ENCODE measurements around the gene IL27RA. TPM values are rescaled to one million over a fixed set of nuclear protein-coding genes. Genes with fewer than 3 reads are reported as not detected.

Gene IL27RA
- total and polyA plus RNA-seq, 2 experiments from 2014 or later: 7.7 to 11.4 TPM

DNA sequence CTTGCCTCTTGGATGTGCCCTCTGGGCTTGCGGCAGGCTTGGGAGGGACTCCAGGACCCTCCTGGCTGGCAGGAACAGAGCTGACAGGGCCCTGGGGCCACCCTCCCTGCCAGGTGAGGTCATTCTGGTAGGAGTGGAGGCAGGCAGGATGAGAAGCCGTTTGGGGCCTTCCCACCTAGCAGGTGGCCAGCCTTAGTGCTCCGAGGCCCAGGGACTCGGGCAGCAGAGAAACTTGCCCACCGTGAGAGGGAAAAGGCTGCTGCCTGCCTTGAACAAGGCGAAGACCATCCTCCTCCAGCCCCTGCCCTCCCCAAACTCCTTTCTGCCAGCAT lies 34.0 kb upstream of the IL27RA start:
- H3K9me3 Mint-ChIP-seq: peaks cover 20% of the 10 kb centered on the region; the same call in 2 of the 3 replicates
- no peaks in the 10 kb centered on the region for H3K4me1 ChIP-seq (ENCODE audit: insufficient read depth)
- peaks cover 34% of the 10 kb centered on the region; the same call in 2 of the 3 replicates for H3K36me3 Mint-ChIP-seq (ENCODE audit: low read depth)
- H3K4me1 Mint-ChIP-seq: 0 out of 3 replicates have a peak, but pooled peaks cover 3% of the 10 kb centered on the region
- H3K4me3 ChIP-seq: no peak overlapping the region
- no peak overlapping the region for H3K27ac ChIP-seq (ENCODE audit: low read depth)
- no peak overlapping the region for H3K4me3 Mint-ChIP-seq
- no peak for DNase-seq (ENCODE audit: low spot score)
- ATAC-seq: no peak
- no peak overlapping the region for H2AFZ ChIP-seq
- H3K9me2 ChIP-seq (ENCODE audit: insufficient read depth): no peaks in the 10 kb centered on the region
- 0 out of 2 replicates have a peak, but pooled peaks cover 3% of the 10 kb centered on the region for H3F3A ChIP-seq (replicated peaks; ENCODE audit: low read depth)
- H3K27me3 ChIP-seq (ENCODE audit: insufficient read depth): no peaks in the 10 kb centered on the region
- H3K27me3 Mint-ChIP-seq (ENCODE audit: insufficient read depth, low read depth, poor library complexity): no peaks in the 10 kb centered on the region
- H3K4me2 ChIP-seq: no peak overlapping the region
- H4K20me1 ChIP-seq (replicated peaks; ENCODE audit: insufficient read depth): no peaks in the 10 kb centered on the region
- no peak overlapping the region for H3K27ac Mint-ChIP-seq
- peaks cover 27% of the 10 kb centered on the region for H3K79me2 ChIP-seq (replicated peaks; ENCODE audit: insufficient read depth)
- TF ChIP-seq, protein P1, sequence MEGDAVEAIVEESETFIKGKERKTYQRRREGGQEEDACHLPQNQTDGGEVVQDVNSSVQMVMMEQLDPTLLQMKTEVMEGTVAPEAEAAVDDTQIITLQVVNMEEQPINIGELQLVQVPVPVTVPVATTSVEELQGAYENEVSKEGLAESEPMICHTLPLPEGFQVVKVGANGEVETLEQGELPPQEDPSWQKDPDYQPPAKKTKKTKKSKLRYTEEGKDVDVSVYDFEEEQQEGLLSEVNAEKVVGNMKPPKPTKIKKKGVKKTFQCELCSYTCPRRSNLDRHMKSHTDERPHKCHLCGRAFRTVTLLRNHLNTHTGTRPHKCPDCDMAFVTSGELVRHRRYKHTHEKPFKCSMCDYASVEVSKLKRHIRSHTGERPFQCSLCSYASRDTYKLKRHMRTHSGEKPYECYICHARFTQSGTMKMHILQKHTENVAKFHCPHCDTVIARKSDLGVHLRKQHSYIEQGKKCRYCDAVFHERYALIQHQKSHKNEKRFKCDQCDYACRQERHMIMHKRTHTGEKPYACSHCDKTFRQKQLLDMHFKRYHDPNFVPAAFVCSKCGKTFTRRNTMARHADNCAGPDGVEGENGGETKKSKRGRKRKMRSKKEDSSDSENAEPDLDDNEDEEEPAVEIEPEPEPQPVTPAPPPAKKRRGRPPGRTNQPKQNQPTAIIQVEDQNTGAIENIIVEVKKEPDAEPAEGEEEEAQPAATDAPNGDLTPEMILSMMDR (conservative IDR thresholded peaks at IDR 0.05; ENCODE audit: low read depth in 2 of 2): no peak
- TF ChIP-seq EZH2phosphoT487 (IDR thresholded peaks at IDR 0.05; ENCODE audit: unreplicated experiment) (no peak), CREB1 (CRISPR knock-in tag; IDR thresholded peaks at IDR 0.05; ENCODE audit: low read depth) (no peak), JUNB (IDR thresholded peaks at IDR 0.05; ENCODE audit: unreplicated experiment) (no peak), EZH2 (IDR thresholded peaks at IDR 0.05; ENCODE audit: low read depth, unreplicated experiment) (no peak), ZNF114 (CRISPR knock-in tag; IDR thresholded peaks at IDR 0.05) (no peak), STAT1 (IDR thresholded peaks at IDR 0.05; ENCODE audit: unreplicated experiment) (no peak), NANOG (IDR thresholded peaks at IDR 0.05; ENCODE audit: borderline replicate concordance) (no peak), ZNF331 (CRISPR knock-in tag; IDR thresholded peaks at IDR 0.05; ENCODE audit: low read depth) (no peak), POLR2AphosphoS5 (IDR thresholded peaks at IDR 0.05; ENCODE audit: low read depth) (no peak)
- TF ChIP-seq, protein P2, sequence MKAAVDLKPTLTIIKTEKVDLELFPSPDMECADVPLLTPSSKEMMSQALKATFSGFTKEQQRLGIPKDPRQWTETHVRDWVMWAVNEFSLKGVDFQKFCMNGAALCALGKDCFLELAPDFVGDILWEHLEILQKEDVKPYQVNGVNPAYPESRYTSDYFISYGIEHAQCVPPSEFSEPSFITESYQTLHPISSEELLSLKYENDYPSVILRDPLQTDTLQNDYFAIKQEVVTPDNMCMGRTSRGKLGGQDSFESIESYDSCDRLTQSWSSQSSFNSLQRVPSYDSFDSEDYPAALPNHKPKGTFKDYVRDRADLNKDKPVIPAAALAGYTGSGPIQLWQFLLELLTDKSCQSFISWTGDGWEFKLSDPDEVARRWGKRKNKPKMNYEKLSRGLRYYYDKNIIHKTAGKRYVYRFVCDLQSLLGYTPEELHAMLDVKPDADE (IDR thresholded peaks at IDR 0.05): no peak
- TF ChIP-seq, protein P3, sequence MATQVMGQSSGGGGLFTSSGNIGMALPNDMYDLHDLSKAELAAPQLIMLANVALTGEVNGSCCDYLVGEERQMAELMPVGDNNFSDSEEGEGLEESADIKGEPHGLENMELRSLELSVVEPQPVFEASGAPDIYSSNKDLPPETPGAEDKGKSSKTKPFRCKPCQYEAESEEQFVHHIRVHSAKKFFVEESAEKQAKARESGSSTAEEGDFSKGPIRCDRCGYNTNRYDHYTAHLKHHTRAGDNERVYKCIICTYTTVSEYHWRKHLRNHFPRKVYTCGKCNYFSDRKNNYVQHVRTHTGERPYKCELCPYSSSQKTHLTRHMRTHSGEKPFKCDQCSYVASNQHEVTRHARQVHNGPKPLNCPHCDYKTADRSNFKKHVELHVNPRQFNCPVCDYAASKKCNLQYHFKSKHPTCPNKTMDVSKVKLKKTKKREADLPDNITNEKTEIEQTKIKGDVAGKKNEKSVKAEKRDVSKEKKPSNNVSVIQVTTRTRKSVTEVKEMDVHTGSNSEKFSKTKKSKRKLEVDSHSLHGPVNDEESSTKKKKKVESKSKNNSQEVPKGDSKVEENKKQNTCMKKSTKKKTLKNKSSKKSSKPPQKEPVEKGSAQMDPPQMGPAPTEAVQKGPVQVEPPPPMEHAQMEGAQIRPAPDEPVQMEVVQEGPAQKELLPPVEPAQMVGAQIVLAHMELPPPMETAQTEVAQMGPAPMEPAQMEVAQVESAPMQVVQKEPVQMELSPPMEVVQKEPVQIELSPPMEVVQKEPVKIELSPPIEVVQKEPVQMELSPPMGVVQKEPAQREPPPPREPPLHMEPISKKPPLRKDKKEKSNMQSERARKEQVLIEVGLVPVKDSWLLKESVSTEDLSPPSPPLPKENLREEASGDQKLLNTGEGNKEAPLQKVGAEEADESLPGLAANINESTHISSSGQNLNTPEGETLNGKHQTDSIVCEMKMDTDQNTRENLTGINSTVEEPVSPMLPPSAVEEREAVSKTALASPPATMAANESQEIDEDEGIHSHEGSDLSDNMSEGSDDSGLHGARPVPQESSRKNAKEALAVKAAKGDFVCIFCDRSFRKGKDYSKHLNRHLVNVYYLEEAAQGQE (IDR thresholded peaks at IDR 0.05; ENCODE audit: unreplicated experiment): no peak
- TF ChIP-seq, protein P4, sequence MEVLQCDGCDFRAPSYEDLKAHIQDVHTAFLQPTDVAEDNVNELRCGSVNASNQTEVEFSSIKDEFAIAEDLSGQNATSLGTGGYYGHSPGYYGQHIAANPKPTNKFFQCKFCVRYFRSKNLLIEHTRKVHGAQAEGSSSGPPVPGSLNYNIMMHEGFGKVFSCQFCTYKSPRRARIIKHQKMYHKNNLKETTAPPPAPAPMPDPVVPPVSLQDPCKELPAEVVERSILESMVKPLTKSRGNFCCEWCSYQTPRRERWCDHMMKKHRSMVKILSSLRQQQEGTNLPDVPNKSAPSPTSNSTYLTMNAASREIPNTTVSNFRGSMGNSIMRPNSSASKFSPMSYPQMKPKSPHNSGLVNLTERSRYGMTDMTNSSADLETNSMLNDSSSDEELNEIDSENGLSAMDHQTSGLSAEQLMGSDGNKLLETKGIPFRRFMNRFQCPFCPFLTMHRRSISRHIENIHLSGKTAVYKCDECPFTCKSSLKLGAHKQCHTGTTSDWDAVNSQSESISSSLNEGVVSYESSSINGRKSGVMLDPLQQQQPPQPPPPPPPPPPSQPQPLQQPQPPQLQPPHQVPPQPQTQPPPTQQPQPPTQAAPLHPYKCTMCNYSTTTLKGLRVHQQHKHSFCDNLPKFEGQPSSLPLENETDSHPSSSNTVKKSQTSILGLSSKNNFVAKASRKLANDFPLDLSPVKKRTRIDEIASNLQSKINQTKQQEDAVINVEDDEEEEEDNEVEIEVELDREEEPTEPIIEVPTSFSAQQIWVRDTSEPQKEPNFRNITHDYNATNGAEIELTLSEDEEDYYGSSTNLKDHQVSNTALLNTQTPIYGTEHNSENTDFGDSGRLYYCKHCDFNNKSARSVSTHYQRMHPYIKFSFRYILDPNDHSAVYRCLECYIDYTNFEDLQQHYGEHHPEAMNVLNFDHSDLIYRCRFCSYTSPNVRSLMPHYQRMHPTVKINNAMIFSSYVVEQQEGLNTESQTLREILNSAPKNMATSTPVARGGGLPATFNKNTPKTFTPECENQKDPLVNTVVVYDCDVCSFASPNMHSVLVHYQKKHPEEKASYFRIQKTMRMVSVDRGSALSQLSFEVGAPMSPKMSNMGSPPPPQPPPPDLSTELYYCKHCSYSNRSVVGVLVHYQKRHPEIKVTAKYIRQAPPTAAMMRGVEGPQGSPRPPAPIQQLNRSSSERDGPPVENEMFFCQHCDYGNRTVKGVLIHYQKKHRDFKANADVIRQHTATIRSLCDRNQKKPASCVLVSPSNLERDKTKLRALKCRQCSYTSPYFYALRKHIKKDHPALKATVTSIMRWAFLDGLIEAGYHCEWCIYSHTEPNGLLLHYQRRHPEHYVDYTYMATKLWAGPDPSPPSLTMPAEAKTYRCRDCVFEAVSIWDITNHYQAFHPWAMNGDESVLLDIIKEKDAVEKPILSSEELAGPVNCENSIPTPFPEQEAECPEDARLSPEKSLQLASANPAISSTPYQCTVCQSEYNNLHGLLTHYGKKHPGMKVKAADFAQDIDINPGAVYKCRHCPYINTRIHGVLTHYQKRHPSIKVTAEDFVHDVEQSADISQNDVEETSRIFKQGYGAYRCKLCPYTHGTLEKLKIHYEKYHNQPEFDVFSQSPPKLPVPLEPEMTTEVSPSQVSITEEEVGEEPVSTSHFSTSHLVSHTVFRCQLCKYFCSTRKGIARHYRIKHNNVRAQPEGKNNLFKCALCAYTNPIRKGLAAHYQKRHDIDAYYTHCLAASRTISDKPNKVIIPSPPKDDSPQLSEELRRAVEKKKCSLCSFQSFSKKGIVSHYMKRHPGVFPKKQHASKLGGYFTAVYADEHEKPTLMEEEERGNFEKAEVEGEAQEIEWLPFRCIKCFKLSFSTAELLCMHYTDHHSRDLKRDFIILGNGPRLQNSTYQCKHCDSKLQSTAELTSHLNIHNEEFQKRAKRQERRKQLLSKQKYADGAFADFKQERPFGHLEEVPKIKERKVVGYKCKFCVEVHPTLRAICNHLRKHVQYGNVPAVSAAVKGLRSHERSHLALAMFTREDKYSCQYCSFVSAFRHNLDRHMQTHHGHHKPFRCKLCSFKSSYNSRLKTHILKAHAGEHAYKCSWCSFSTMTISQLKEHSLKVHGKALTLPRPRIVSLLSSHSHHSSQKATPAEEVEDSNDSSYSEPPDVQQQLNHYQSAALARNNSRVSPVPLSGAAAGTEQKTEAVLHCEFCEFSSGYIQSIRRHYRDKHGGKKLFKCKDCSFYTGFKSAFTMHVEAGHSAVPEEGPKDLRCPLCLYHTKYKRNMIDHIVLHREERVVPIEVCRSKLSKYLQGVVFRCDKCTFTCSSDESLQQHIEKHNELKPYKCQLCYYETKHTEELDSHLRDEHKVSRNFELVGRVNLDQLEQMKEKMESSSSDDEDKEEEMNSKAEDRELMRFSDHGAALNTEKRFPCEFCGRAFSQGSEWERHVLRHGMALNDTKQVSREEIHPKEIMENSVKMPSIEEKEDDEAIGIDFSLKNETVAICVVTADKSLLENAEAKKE (CRISPR knock-in tag; IDR thresholded peaks at IDR 0.05): no peak
- 0 out of 2 replicates have a peak, but pooled peaks cover 6% of the 10 kb centered on the region for H3K36me3 ChIP-seq (ENCODE audit: insufficient read depth)

All from GM23338 (cell line).